Peyer's patch (tissue), 4 donors: ENCODE results near the gene TMEM256.

Experiments used
- CTCF ChIP-seq, 6 experiments: fragments of 450-650 bp in 4 of 6; fragments of 200-600 bp in 2 of 6; sonication (generic) in 1 of 6; IDR thresholded peaks; one replicate each; pipeline ENCODE4 v1.5.1; 2017 to 2019; ENCODE audit warnings: antibody characterized with exemption in 6 of 6, mild to moderate bottlenecking in 3 of 6, moderate library complexity in 1 of 6
- POLR2A ChIP-seq, 2 donors: fragments of 450-650 bp; IDR thresholded peaks; one replicate each; pipeline ENCODE4 v1.5.1; 2017; ENCODE audit warnings: antibody characterized with exemption in 2 of 2, mild to moderate bottlenecking in 2 of 2, moderate library complexity in 2 of 2

GRCh38 chr17:7379134-7379533 lies 24.8 kb downstream of the TMEM256 start:
- TF ChIP-seq POLR2A (IDR thresholded peaks at IDR 0.05) = no peak
- no peak for TF ChIP-seq CTCF (IDR thresholded peaks at IDR 0.05)
